Activated CD4-positive, alpha-beta T cell treated with anti-CD3 and anti-CD28 coated beads, Interleukin-2, amount 10 ng/mL, durations not matched to agents 7 days and 5 days (primary cell): ENCODE results near the gene SPNS2. TPM values are rescaled to one million over a fixed set of nuclear protein-coding genes. Genes with fewer than 3 reads are reported as not detected.

Source experiments
- CTCF ChIA-PET: fragments of 350-600 bp; sonication (Branson Sonifier 250); formaldehyde crosslinking; loops from one replicate; lab custom pipeline; 2021; ENCODE audit warnings: antibody characterized with exemption; lab: Charles Lee
- POLR2A ChIA-PET: fragments of 350-600 bp; sonication (Branson Sonifier 250); formaldehyde crosslinking; loops from one replicate; lab custom pipeline; 2021; ENCODE audit warnings: antibody characterized with exemption; lab: Charles Lee
- DNase-seq: peaks from one replicate; pipeline ENCODE4 v3.0.0-alpha.2; 2020
- H3K27ac Mint-ChIP-seq: one replicate; pipeline ENCODE4 v1.8.0; 2021; ENCODE audit warnings: mild to moderate bottlenecking, moderate library complexity, mixed read lengths
- H3K27me3 Mint-ChIP-seq: one replicate; pipeline ENCODE4 v1.8.0; 2021; ENCODE audit warnings: mixed read lengths
- H3K36me3 Mint-ChIP-seq: one replicate; pipeline ENCODE4 v1.8.0; 2021; ENCODE audit warnings: low read depth, mixed read lengths
- H3K4me1 Mint-ChIP-seq: one replicate; pipeline ENCODE4 v1.8.0; 2021; ENCODE audit warnings: mixed read lengths
- H3K4me3 Mint-ChIP-seq: one replicate; pipeline ENCODE4 v1.8.0; 2021; ENCODE audit warnings: mild to moderate bottlenecking, moderate library complexity, mixed read lengths
- H3K9me3 Mint-ChIP-seq: one replicate; pipeline ENCODE4 v1.8.0; 2021; ENCODE audit warnings: mixed read lengths
- total RNA-seq, 2 experiments: library from RNA; stranded (reverse); gene quantifications; one replicate each; pipeline ENCODE4 v1.2.3, GENCODE V29; 2021

The SPNS2 gene
- total RNA-seq, 2 experiments from 2014 or later: 0.25 to 0.29 TPM

GRCh38 chr17:4485676-4486646, 12.7 kb upstream of the SPNS2 start:
- POLR2A ChIA-PET: no interaction called here
- peak overlapping the region; percentile 91 for H3K27ac Mint-ChIP-seq
- H3K27me3 Mint-ChIP-seq: no peaks in the 10 kb centered on the region
- H3K9me3 Mint-ChIP-seq: no peaks in the 10 kb centered on the region
- CTCF ChIA-PET: interaction anchor here (0.6 to 0.9 kb wide), 3 partner anchors 13 to 308 kb away, joined by 3 read pairs; partner anchors contain the start of gene SPNS2
- peak; percentile 65 for DNase-seq
- H3K4me1 Mint-ChIP-seq: peaks cover 53% of the 10 kb centered on the region
- H3K4me3 Mint-ChIP-seq: peak overlapping the region; percentile 89
- peaks cover 18% of the 10 kb centered on the region for H3K36me3 Mint-ChIP-seq

DNA sequence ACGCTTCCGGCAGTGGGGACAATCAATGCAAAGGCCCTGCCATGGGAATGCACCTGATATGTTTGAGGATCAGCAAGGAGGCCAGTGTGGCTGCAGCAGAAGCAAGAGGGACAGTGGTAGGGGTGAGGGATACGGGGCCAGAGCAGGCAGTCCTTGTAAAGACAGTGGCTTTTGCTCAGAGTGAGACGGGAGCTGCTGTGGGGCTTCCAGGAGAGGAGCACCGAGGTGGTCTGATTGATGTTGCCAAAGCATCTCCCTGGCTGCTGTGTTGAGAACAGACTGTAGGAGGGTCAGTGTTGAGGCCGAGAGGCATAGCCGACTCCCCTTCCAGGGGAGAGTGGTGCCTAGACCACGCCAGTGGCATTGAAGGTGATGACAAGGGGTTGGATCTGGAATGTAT, 11.4 kb upstream of the SPNS2 start:
- Mint-ChIP-seq H3K27me3 (no peaks in the 10 kb centered on the region), H3K36me3 (peaks cover 14% of the 10 kb centered on the region), H3K4me1 (peaks cover 40% of the 10 kb centered on the region), H3K27ac (peak overlapping the region; percentile 57), H3K4me3 (no peak overlapping the region), H3K9me3 (no peaks in the 10 kb centered on the region)
- no peak for DNase-seq
- ChIA-PET CTCF (no interaction called here), POLR2A (no interaction called here)

GRCh38 chr17:4487820-4488716, 10.6 kb upstream of the SPNS2 start:
- POLR2A ChIA-PET: no interaction called here
- H3K36me3 Mint-ChIP-seq: peaks cover 13% of the 10 kb centered on the region
- peak overlapping the region; percentile 54 for H3K27ac Mint-ChIP-seq

GRCh38 chr17:4488989-4489595, 9.6 kb upstream of the SPNS2 start:
- ChIA-PET POLR2A (no interaction called here), CTCF (interaction anchor here (0.6 kb wide), 1 partner anchor 376 kb away, joined by 4 read pairs; no protein-coding TSS in a partner anchor)
- Mint-ChIP-seq H3K4me1 (peaks cover 29% of the 10 kb centered on the region), H3K36me3 (peaks cover 8% of the 10 kb centered on the region), H3K27me3 (no peaks in the 10 kb centered on the region), H3K27ac (no peak overlapping the region), H3K4me3 (no peak overlapping the region), H3K9me3 (no peaks in the 10 kb centered on the region)
- no peak for DNase-seq

More at GRCh38 chr17:4487820-4488716, 10.6 kb upstream of the SPNS2 start:
- Mint-ChIP-seq H3K27me3 (no peaks in the 10 kb centered on the region), H3K9me3 (no peaks in the 10 kb centered on the region), H3K4me1 (peaks cover 35% of the 10 kb centered on the region), H3K4me3 (no peak overlapping the region)
- DNase-seq: no peak
- CTCF ChIA-PET: interaction anchor here (0.6 kb wide), 1 partner anchor 377 kb away, joined by 4 read pairs; no protein-coding TSS in a partner anchor

GRCh38 chr17:4490109-4490591, 8.5 kb upstream of the SPNS2 start:
- peaks cover 3% of the 10 kb centered on the region for H3K36me3 Mint-ChIP-seq
- peaks cover 23% of the 10 kb centered on the region for H3K4me1 Mint-ChIP-seq
- ChIA-PET POLR2A (no interaction called here), CTCF (no interaction called here)
- no peak overlapping the region for H3K4me3 Mint-ChIP-seq
- DNase-seq: no peak
- H3K9me3 Mint-ChIP-seq: no peaks in the 10 kb centered on the region
- no peak overlapping the region for H3K27ac Mint-ChIP-seq
- H3K27me3 Mint-ChIP-seq: no peaks in the 10 kb centered on the region

DNA sequence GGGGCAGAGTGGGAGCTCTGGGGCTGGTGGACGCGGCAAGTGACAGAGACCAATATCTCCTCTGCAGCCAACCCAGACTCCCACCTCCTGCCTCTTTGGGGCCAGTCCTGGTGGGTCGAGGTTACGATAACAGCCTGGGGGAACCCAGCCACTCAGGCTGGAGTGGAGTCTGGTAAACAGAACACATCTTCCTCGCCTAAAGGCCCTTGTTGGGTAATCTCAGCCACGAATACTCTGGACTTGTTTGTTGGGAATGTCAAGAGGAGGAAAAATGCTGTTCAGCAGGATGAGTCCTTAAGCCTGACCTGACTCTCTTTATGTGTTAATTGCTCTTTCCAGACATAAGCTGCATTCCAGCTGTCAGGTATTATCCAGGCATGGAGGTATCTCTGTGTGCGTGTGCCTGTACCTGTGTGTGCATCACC, 8.0 kb upstream of the SPNS2 start:
- H3K4me3 Mint-ChIP-seq: no peak overlapping the region
- POLR2A ChIA-PET: no interaction called here
- H3K27me3 Mint-ChIP-seq: no peaks in the 10 kb centered on the region
- H3K9me3 Mint-ChIP-seq: no peaks in the 10 kb centered on the region
- H3K36me3 Mint-ChIP-seq: peaks cover 2% of the 10 kb centered on the region
- CTCF ChIA-PET: no interaction called here
- no peak overlapping the region for H3K27ac Mint-ChIP-seq
- H3K4me1 Mint-ChIP-seq: peaks cover 19% of the 10 kb centered on the region
- DNase-seq: no peak

GRCh38 chr17:4492721-4493561, 5.7 kb upstream of the SPNS2 start:
- ChIA-PET CTCF (interaction anchor here (0.6 kb wide), 1 partner anchor 54 kb away, joined by 5 read pairs; no protein-coding TSS in a partner anchor), POLR2A (no interaction called here)
- H3K27ac Mint-ChIP-seq: no peak overlapping the region
- H3K27me3 Mint-ChIP-seq: peaks cover 8% of the 10 kb centered on the region
- no peak overlapping the region for H3K4me3 Mint-ChIP-seq
- peaks cover 3% of the 10 kb centered on the region for H3K4me1 Mint-ChIP-seq
- no peaks in the 10 kb centered on the region for H3K36me3 Mint-ChIP-seq
- no peaks in the 10 kb centered on the region for H3K9me3 Mint-ChIP-seq
- DNase-seq: peak; percentile 58

DNA sequence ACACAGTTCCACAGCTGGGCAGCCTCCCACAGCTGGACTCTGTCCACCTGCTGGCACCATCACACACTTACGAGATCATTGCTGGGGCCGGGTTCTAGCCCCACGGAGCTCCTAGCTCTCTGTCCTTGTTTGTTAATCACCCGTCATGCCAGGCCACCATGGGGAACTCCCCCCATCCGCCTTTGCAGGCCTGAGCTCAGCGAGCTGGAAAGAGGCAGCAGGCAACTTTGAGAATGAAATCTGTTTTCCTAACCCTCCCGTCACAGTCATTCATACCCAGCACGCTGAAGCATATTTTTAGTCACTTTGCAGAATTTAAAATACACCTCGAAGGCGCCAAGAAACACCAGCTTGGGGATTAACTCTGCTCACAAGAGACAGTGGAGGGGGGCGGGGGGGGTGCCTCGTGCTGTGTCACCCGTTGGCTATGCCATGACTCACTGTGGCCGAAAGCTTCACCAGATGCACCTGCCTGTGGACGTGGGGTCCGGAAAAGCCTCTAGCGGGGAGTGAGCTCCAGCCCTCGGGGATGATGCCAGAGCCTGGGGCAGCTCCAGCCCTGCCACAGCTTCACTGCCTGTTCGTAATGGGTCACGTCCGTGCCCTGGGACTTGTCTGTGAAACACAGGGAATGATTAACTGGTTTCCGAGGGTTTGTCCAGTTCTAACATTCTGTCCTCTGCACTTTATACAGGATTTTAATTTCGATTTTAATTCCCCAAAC, 1.4 kb upstream of the SPNS2 start:
- ChIA-PET CTCF (interaction anchor here (0.6 to 2.2 kb wide), 3 partner anchors 13 to 432 kb away, joined by 3 to 5 read pairs (median 3); no protein-coding TSS in a partner anchor), POLR2A (no interaction called here)
- Mint-ChIP-seq H3K4me1 (peaks cover 22% of the 10 kb centered on the region), H3K36me3 (no peaks in the 10 kb centered on the region), H3K27ac (no peak overlapping the region), H3K9me3 (no peaks in the 10 kb centered on the region), H3K27me3 (peaks cover 34% of the 10 kb centered on the region), H3K4me3 (no peak overlapping the region)
- no peak for DNase-seq

DNA sequence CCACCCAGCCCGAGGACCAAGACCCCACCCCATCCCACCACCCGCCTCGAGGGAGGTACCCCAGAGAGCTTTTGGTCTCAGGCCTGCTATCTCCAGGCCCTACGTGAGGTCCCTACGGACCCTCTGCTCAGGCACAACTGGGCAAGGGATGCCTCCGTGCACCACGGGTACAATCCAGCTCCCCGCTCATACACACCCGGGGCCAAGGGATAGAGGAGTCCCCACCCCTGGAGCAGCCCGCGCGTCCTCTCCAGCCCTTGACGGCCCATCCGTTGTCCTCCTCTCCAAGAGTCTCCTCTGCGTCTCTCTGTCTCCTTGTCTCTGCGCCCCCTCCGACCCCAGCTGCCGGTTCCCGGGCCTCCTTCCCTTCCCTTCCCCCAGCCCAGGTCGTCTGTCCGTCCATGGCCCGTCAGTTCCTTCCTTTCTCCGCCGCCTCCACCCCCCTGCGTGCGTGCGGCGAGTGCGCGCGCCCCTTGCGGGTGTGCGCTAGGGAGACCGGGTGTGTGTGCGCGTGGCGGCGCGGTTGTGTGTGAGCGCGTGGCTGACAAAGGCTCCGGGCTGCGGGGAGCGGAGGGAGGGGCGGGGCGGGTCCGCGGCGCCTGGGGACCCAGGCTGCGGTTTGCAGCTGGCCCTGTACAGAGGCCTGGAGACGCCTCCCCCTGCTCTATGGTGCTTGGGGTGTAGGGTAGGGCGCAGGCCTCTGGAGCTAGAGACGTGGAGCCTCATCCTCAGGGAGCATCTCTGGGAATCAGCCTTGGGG, 930 bp downstream of the SPNS2 start:
- ChIA-PET POLR2A (interaction anchor here (0.5 kb wide), 1 partner anchor 435 kb away, joined by 3 read pairs; no protein-coding TSS in a partner anchor), CTCF (interaction anchor here (1.2 kb wide), 1 partner anchor 64 kb away, joined by 3 read pairs; no protein-coding TSS in a partner anchor)
- H3K36me3 Mint-ChIP-seq: no peaks in the 10 kb centered on the region
- DNase-seq: peak; percentile 33
- H3K4me1 Mint-ChIP-seq: peaks cover 31% of the 10 kb centered on the region
- H3K27me3 Mint-ChIP-seq: peaks cover 39% of the 10 kb centered on the region
- H3K27ac Mint-ChIP-seq: no peak overlapping the region
- no peaks in the 10 kb centered on the region for H3K9me3 Mint-ChIP-seq
- H3K4me3 Mint-ChIP-seq: peak overlapping the region; percentile 66

DNA sequence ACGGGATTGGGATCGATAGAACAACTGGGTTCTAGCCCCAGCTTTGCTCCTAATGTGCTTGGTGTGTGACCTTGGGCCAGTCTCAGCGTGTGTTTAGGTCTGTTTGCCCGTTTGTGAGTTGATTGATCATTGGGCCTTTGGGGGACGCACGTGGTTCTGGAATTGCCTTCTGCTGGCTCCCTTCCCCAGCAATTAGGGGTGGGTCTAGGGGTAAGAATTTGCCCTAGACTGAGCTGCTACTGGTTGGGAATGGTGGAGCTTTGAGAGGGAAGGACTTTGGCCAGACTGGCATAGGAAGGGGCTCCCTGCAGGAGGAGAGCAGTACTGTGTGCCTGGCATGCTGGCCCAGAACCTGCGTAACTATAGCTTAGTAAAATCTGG, 1.5 kb downstream of the SPNS2 start:
- ChIA-PET CTCF (interaction anchor here (1.2 to 1.3 kb wide), 2 partner anchors 19 to 63 kb away, joined by 3 to 4 read pairs; no protein-coding TSS in a partner anchor), POLR2A (interaction anchor here (0.5 kb wide), 1 partner anchor 435 kb away, joined by 3 read pairs; no protein-coding TSS in a partner anchor)
- Mint-ChIP-seq H3K36me3 (no peaks in the 10 kb centered on the region), H3K9me3 (no peaks in the 10 kb centered on the region), H3K4me1 (peaks cover 37% of the 10 kb centered on the region), H3K27ac (no peak overlapping the region), H3K27me3 (peaks cover 39% of the 10 kb centered on the region), H3K4me3 (peak overlapping the region; percentile 66)
- no peak for DNase-seq
